GM12892 (cell line): Measurements from ENCODE around the gene C11orf16.

Experiments used
- POLR2AphosphoS5 ChIP-seq: IDR thresholded peaks from 2 replicates; pipeline ENCODE4 v1.6.1; 2011; ENCODE audit warnings: low read depth, low read length, control low read depth
- TAF1 ChIP-seq: IDR thresholded peaks from 2 replicates; pipeline ENCODE4 v1.6.1; 2011; ENCODE audit warnings: low read depth, mild to moderate bottlenecking, control low read depth, low read length, borderline replicate concordance

DNA sequence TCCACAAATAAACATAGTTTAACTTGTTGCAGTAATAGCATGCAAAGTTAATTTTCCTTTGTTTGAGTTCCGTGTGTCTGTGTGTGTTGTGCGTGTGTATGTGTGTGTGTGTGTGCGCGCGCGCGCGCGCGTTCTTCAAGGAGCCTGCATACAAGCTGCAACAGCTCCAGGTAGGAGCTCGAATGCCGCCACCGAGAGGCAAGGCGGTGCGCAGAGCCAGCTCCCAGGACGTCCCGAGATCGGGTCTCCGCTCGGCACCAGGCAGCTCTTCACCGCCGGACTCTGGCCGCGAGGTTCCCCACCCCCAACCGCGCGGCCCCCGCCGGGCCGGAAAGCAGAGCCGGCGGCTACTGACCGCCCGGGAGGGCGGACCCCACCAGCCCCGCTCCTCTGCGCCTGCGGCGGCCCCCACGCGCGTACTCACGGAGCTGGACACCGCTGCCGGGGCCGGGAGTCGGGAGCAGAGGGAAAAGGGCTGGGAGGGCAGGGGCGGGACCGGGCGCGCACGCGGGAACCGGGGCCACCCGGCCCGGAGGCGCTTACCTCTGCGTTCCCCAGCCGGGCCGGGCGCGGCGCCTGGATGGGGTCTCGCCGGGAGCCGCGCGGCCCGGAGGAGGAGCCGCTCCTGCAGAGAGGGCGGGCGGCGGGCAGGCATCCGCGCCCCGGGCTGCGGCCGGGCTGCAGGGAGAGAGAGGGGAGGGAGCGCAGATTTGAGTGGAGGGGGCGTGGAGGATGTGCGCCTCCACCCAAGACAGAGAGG is 62.2 kb downstream of the C11orf16 start:
- no peak for TF ChIP-seq TAF1
- TF ChIP-seq POLR2AphosphoS5, result no peak
